SKM-1 treated with dmso at 0.1 percent for 144 hours (cell line): ENCODE results near the gene CMTM4.
"Not testable (repeated sequence)": the region's sequence is repeated elsewhere in the genome, so short reads cannot be mapped to it uniquely, and the experiment has no call there.

Experiments
- DNase-seq: peaks from one replicate; lab custom pipeline; 2025; ENCODE audit not compliant: unreplicated experiment; lab: John Stamatoyannopoulos, UW

The CMTM4 gene

DNA sequence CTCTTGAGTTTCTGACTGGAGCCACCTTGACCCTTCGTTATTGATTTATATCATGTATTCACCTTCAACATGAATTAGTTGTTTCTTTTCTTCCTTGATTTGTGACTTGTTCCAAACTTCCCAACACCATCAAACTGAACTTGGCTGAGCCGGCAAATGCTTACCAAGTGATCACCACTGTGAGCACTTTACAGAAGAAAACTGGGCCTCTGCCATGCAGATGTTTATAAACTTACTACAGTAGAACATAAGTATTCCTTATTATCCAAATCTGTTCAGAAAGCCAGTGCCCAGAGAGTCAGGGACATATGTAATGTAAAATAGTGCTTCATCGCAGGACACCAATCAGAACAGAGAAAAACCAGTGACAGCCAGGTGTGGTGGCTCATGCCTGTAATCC is 19.9 kb downstream of the CMTM4 start:
- no peak for DNase-seq

DNA sequence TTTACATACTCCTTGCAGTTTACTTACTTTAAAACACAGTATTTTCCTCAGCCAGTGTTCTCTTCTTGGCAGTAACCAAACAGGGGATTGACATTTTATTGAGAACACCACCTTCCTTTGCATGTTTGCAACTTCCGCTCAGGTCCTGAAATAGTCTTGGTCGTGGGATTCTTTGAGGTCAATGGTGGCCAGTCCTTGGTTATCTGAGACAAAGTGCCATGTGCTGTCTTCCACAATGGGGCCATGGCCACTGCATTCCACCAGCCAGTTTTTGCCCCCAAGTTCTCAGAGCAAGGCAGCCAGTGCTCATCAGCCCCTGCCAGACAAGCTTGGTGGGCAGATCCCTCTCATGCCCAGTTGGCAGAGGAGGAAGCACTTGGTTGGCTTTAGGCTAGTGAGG is 22.9 kb downstream of the CMTM4 start:
- no peak for DNase-seq

- DNase-seq, result no peak
Observed at GRCh38 chr16:66670691-66671388, 25.7 kb downstream of the CMTM4 start.

- DNase-seq, result no peak
Observed at GRCh38 chr16:66668777-66669444, 27.6 kb downstream of the CMTM4 start.

GRCh38 chr16:66667944-66668343 is 28.6 kb downstream of the CMTM4 start:
- no peak for DNase-seq

- no peak for DNase-seq
Observed at GRCh38 chr16:66662445-66663194, 33.9 kb downstream of the CMTM4 start.

DNA sequence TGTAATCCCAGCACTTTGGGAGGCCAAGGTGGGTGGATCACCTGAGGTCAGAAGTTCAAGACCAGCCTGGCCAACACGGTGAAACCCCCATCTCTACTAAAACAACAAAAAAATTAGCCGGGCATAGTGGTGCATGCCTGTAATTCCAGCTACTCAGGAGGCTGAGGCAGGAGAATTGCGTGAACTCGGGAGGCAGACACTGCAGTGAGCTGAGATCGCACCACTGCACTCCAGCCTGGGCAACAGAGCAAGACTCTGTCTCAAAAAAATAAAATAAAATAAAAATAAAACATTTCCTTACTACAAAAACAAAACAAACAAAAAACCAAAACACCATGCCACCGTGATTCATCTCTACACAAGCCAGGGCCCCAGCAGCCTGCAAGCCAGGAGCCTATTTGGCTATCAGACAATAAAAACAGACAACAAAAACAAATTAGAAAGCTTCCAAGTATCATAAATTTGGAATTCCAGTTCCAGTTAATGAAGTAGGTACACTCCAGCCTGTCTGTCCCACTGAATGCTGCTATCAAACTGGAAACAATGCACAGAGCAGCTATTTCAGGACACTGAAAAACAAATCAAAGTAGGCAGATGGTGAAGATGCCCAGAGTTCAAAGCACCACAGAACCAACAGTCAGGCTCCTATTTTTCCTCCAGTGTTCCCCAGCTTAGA is 34.7 kb downstream of the CMTM4 start:
- not testable (repeated sequence) for DNase-seq

- no peak for DNase-seq
Observed at GRCh38 chr16:66661210-66661560, 35.4 kb downstream of the CMTM4 start.

GRCh38 chr16:66660422-66661209 is 35.9 kb downstream of the CMTM4 start:
- DNase-seq, result peak; percentile 42

GRCh38 chr16:66658860-66659190 is 37.7 kb downstream of the CMTM4 start:
- DNase-seq, result no peak

DNA sequence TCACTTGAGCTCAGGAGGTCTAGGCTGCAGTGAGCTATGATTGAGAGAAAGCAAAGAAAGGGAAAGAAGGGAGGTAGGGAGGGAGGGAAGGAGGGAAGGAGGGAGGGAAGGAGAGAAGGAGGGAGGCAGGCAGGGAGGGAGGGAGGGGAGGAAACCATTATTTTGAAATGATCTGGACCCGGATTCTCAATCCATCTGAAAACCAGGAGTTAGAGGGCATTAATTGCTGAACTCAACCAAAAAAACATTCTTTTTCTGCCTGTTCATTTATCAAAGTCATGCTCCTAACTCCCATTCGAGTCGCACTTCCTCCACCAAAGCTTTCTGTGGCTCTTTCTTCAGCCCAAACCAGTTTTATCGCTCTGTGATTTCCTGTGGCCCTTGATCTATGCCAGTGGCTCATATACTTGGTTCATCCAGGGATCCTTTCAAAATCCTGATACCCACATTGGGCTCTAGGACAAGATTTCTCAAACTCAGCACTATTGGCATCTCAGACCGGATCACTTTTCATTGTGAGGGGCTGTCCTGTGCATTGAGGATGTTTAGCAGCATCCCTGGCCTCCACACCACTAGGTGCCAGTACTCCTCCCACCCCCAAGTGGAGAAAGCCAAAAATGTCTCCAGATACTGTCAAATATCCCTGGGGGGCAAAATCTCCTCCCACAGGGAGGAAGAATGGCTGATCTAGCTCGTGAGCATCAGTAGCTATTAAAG is 38.2 kb downstream of the CMTM4 start:
- DNase-seq, result no peak

GRCh38 chr16:66656547-66656946 is 40.0 kb downstream of the CMTM4 start:
- DNase-seq, result no peak

- DNase-seq, result no peak
Observed at GRCh38 chr16:66653581-66654350, 42.8 kb downstream of the CMTM4 start.

GRCh38 chr16:66652661-66653360 is 43.7 kb downstream of the CMTM4 start:
- DNase-seq, result no peak

DNA sequence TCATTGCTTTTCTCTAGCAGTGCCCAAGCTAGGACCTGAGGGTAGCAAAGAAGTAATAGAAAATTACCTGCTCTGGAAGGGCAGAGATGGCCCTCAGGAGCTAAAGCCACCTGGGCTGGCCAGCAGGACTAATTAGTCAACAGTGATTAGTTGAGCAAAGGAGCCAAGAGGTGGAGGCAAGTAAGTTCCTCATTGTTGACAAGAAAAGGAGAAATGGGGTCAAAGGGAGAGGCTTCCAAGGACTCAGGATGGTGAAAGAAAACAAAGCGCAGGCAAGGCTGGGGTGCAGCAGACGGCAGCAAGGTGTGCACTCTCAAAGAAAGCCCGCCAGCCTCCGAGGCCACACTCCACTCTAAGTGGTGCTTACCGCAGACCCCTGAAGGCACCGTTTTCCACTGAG is 44.6 kb downstream of the CMTM4 start:
- peak; percentile 78 for DNase-seq

GRCh38 chr16:66651474-66651765 is 45.1 kb downstream of the CMTM4 start:
- no peak for DNase-seq

DNA sequence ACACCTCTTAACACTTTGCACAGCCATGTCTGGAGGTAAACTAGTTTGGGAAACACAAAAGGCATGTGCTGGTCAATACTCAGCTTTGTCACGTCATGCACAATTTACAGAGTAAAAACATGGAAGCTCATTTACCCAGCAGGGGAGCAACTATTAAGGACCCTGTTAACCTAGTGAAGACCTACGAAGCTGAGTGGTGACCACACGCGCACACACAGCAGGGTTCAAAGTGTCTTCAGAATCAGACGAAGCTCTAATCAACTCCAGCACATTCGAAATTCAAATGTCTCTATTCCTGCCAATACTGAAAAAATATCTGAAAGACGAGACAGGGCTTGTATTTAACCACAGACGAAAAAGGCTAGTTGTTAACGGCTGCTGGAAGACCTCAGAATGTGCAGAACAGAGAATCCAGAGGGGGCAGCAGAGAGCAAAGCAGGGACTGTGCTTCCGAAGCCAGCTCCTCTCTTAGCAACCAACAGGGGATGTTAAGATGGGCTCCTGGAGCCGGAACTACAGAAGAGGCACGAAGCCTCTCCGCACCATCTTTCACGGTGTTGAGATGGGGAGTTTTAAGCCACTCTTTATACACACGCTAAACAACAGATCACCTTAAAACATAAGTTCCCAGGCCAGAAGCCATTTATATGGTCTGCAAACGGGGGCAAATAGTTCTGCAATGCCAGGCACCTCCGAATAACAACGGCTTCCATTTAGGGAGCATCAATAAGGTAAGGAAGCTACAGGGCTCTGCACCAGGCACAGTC is 45.7 kb downstream of the CMTM4 start:
- peak; percentile 90 for DNase-seq

- no peak for DNase-seq
Observed at GRCh38 chr16:66649636-66650205, 46.8 kb downstream of the CMTM4 start.
